Lower leg skin (tissue), 4 donors: ENCODE results near the gene AK6. TPM values are rescaled to one million over a fixed set of nuclear protein-coding genes. Genes with fewer than 3 reads are reported as not detected.

Experiments used
- DNase-seq, 2 donors: peaks; one replicate each; pipeline ENCODE4 v3.0.0-alpha.2; 2019; ENCODE audit warnings: low spot score in 2 of 2
- H3K4me3 ChIP-seq: fragments of 200-600 bp; sonication (generic); 2 replicates; pipeline ENCODE4 v1.5.1; 2017; ENCODE audit warnings: mild to moderate bottlenecking, low read depth; ENCODE audit not compliant: poor library complexity, severe bottlenecking
- POLR2A ChIP-seq, 2 donors: fragments of 450-650 bp; IDR thresholded peaks; one replicate each; pipeline ENCODE4 v1.6.1; 2016 to 2017; ENCODE audit warnings: antibody characterized with exemption in 2 of 2, mild to moderate bottlenecking in 1 of 2, moderate library complexity in 1 of 2
- WGBS, 2 donors: methylation state at CpG; one replicate each; pipeline ENCODE4 v1.1.5; 2018; 5-methylcytosine and 5-hydroxymethylcytosine counted together
- intact Hi-C: fragments of 100-400 bp; cut with DNase I; formaldehyde crosslinking; loops from one replicate; pipeline ENCODE4 v1.15.0; 2023; ENCODE audit warnings: low total_unique reads
- total RNA-seq, 4 donors: library from RNA; depleted of rRNA; stranded (reverse); fragments of >200 nt; gene quantifications; one replicate each; pipeline ENCODE4 v1.1.0, GENCODE V29; 2016
- TF ChIP-seq, protein P1 (sequence below), 3 donors: fragments of 450-650 bp; IDR thresholded peaks; one replicate each; pipeline ENCODE4 v1.5.1; 2016; ENCODE audit warnings: antibody characterized with exemption in 3 of 3, mild to moderate bottlenecking in 3 of 3, moderate library complexity in 2 of 3

AK6 gene
- total RNA-seq, 4 donors from 2014 or later = 10.5 to 19.1 (median 15.0) TPM

DNA sequence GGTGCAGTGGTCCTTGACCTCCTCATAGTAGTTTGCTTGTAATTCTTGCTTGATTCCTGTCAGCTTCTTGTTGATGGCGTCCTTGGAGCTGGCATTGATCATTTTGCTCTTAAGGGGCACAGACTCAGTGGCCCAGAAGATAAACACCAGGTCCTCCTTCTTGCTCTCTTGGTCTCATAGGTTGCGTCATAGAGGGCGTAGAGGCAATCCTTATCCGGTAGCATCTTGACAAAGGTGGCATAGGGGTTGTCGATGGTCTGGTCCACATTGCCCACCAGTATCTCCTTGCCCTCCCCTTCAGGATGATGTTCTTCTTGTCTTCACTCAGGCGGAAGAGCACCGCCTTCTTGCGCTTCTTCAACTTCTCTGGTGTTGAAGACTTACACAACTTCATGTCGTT lies 55.9 kb downstream of the AK6 start:
- no peak overlapping the region for H3K4me3 ChIP-seq
- DNase-seq = no peak
- WGBS, 2 donors = 95 to 97% methylated on average over 9 of the region's 9 CpGs
- intact Hi-C loops = no loop called here
- TF ChIP-seq POLR2A (IDR thresholded peaks at IDR 0.05) = no peak
- TF ChIP-seq, protein P1, sequence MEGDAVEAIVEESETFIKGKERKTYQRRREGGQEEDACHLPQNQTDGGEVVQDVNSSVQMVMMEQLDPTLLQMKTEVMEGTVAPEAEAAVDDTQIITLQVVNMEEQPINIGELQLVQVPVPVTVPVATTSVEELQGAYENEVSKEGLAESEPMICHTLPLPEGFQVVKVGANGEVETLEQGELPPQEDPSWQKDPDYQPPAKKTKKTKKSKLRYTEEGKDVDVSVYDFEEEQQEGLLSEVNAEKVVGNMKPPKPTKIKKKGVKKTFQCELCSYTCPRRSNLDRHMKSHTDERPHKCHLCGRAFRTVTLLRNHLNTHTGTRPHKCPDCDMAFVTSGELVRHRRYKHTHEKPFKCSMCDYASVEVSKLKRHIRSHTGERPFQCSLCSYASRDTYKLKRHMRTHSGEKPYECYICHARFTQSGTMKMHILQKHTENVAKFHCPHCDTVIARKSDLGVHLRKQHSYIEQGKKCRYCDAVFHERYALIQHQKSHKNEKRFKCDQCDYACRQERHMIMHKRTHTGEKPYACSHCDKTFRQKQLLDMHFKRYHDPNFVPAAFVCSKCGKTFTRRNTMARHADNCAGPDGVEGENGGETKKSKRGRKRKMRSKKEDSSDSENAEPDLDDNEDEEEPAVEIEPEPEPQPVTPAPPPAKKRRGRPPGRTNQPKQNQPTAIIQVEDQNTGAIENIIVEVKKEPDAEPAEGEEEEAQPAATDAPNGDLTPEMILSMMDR (IDR thresholded peaks at IDR 0.05) = no peak

DNA sequence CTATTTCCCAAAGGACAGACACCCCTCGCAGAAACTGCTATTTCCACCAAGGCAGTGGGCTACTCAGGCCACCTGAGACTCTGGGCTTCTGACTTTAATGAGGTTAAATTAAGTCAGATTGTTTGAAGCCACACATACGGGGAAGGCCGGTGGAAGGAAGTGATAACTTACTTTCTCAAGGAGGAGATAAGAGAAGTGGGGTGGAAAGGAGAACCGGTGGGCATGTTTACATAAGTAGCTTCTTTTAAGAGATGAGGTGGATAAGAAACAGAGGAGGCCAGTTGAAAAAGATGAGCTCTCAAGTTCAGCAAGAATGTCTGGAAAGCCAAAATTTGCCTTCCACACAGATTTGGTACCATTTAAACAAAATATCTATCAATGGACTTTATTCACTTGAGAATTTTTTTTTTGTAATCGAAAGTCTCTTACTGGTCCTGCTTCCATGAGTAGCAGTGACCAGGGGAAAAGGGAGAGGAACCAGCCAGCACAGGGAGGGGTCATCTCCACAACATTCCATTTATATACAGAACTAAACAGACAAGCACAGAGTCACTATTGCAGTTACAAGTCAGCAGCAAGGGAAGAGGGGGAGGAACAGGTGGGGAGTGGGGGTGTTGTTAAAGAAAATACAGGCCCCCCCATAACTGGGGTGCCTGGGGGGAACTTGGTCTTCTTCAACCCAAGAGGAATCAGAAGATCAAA lies 56.7 kb downstream of the AK6 start:
- no peak for TF ChIP-seq POLR2A (IDR thresholded peaks at IDR 0.05)
- TF ChIP-seq, protein P1 (IDR thresholded peaks at IDR 0.05) = no peak
- no peak overlapping the region for H3K4me3 ChIP-seq
- no peak for DNase-seq
- intact Hi-C loops = no loop called here
- WGBS, 2 donors = 84 to 86% methylated on average over 5 of the region's 5 CpGs

DNA sequence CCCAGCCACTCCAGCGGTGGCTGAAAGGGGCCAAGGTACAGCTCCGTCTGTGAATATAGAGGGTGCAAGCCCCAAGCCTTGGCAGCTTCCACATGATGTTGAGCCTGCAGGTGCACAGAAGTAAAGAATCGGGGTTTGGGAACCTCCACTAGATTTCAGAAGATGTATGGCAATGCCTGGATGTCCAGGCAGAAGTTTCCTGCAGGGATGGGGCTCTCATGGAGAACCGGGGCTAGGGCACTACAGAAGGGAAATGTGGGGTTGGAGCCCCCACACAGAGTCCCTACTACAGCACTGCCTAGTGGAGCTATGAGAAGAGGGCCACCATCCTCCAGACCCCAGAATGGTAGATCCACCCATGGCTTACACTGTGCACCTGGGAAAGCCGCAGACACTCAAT lies 59.9 kb downstream of the AK6 start:
- no peak overlapping the region for H3K4me3 ChIP-seq
- intact Hi-C loops = no loop called here
- WGBS, 2 donors = 95 to 96% methylated on average over 5 of the region's 5 CpGs
- TF ChIP-seq POLR2A (IDR thresholded peaks at IDR 0.05) = no peak
- TF ChIP-seq, protein P1 (IDR thresholded peaks at IDR 0.05) = no peak
- no peak for DNase-seq

DNA sequence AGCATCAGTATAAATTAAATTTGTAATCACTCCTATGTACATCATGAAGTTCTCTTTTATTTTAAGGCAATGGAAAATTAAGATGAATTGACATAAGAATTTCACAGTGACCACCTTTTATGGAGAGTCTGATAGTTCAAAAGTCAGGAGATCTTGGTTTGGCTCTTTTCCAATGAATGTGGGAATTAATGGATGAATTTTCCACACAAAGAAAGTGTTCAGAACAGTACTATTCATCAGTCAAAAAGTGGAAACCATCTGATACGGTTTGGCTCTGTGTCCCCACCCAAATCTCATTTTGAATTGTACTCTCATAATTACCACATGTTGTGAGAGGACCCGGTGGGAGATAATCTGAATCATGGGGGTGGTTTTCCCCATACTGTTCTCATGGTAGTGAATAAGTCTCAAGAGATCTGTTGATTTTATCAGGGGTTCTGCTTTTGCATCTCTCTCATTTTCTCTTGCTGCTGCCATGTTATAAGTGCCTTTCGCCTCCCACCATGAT lies 61.2 kb downstream of the AK6 start:
- TF ChIP-seq, protein P1 (IDR thresholded peaks at IDR 0.05) = no peak
- TF ChIP-seq POLR2A (IDR thresholded peaks at IDR 0.05) = no peak
- no peak for DNase-seq
- H3K4me3 ChIP-seq = no peak overlapping the region
- WGBS, 2 donors = 63 to 81% methylated on average over 3 of the region's 3 CpGs
- intact Hi-C loops = no loop called here

DNA sequence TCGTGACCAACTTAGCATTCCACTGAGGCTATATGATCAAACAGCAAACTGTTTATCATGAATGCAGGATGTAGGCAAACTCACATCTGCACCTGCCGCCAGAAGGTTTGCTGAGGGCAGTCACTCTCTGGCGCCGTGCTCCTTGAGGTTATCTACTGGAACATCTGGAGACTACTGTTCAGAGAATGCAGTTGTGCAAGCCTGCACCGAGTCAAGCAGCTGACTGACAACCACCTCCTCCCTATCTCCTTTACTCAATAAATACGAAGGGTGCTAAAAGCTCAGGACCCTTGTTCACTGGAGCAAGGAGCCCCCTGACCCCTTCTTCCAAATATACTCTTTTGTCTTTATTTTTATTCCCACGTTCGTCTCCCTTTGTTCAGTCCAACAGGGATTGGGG lies 63.8 kb downstream of the AK6 start:
- no peak for DNase-seq
- intact Hi-C loops = no loop called here
- no peak overlapping the region for H3K4me3 ChIP-seq
- WGBS, 2 donors = 91 to 92% methylated on average over 8 of the region's 8 CpGs
- TF ChIP-seq, protein P1 (IDR thresholded peaks at IDR 0.05) = no peak
- no peak for TF ChIP-seq POLR2A (IDR thresholded peaks at IDR 0.05)

Other genes starting within 250 kb of the AK6 start
- gene CCNB1, start 202.4 kb downstream of the AK6 start, total RNA-seq = 10 to 100 TPM in 2 of 4 donors, 1 to 10 TPM in 2; 5.7 to 10.6 (median 8.5) TPM
- 10 to 100 TPM in 1 of 4 donors, 1 to 10 TPM in 3; 5.4 to 10.5 (median 6.0) TPM for gene CENPH, start 179.9 kb downstream of the AK6 start, total RNA-seq
- 10 to 100 TPM; 29.4 to 67.6 (median 35.7) TPM for gene CDK7, start 134.6 kb downstream of the AK6 start, total RNA-seq
- gene CCDC125, start 36.7 kb downstream of the AK6 start, total RNA-seq = 1 to 10 TPM; 4.1 to 6.0 (median 5.5) TPM
- 10 to 100 TPM; 26.8 to 48.1 (median 31.2) TPM for gene TAF9, start within 50 bp of the AK6 start, total RNA-seq
- gene RAD17, start 298 bp upstream of the AK6 start, total RNA-seq = 10 to 100 TPM in 3 of 4 donors, 1 to 10 TPM in 1; 9.0 to 21.2 (median 12.9) TPM
- 10 to 100 TPM; 16.7 to 24.4 (median 18.8) TPM for gene MARVELD2, start 45.6 kb upstream of the AK6 start, total RNA-seq
- gene OCLN, start 123.3 kb upstream of the AK6 start, total RNA-seq = 100 to 1,000 TPM in 1 of 4 donors, 10 to 100 TPM in 3; 71.0 to 102 (median 89.6) TPM
- 10 to 100 TPM in 3 of 4 donors, 1 to 10 TPM in 1; 4.3 to 14.5 (median 13.3) TPM for gene GTF2H2C, start 190.7 kb upstream of the AK6 start, total RNA-seq